CD4-positive, alpha-beta T cell (primary cell): Measurements from ENCODE around the gene TIMM9. TPM values are rescaled to one million over a fixed set of nuclear protein-coding genes. Genes with fewer than 3 reads are reported as not detected.

Source experiments
- ATAC-seq: fragments of 200-7000 bp; cut with Tn5 transposase; one replicate; pipeline ENCODE4 v1.10.0; 2022; ENCODE audit warnings: mild to moderate bottlenecking; ENCODE audit not compliant: poor library complexity
- CTCF ChIA-PET: fragments of 350-600 bp; sonication (Branson Sonifier 250); formaldehyde crosslinking; loops from one replicate; lab custom pipeline; 2021; ENCODE audit warnings: antibody characterized with exemption, inconsistent platforms; lab: Charles Lee
- POLR2A ChIA-PET: fragments of 350-600 bp; sonication (Branson Sonifier 250); formaldehyde crosslinking; loops from one replicate; lab custom pipeline; 2021; ENCODE audit warnings: antibody characterized with exemption, inconsistent platforms; lab: Charles Lee
- DNase-seq, 14 experiments: peaks; one replicate each; pipeline ENCODE4 v3.0.0-alpha.2; 2013 to 2020; ENCODE audit warnings: mixed read lengths in 2 of 14
- H3K27ac ChIP-seq, 2 donors: one replicate each; pipeline versions ENCODE4 v1.5.1 to v1.7.0; 2013; ENCODE audit warnings: low read length in 2 of 2, low read depth in 1 of 2, mild to moderate bottlenecking in 1 of 2
- H3K27me3 ChIP-seq, 2 experiments: 1 replicate in 1 of 2; 2 replicates in 1 of 2; pipeline versions ENCODE4 v1.6.1 to v1.7.0; 2013; ENCODE audit warnings: low read length in 2 of 2, control low read depth in 1 of 2, mild to moderate bottlenecking in 1 of 2, moderate library complexity in 1 of 2; ENCODE audit not compliant: insufficient read depth in 2 of 2, control insufficient read depth in 1 of 2
- H3K36me3 ChIP-seq: one replicate; pipeline ENCODE4 v1.6.1; 2013; ENCODE audit warnings: low read length, control low read depth; ENCODE audit not compliant: insufficient read depth
- H3K4me1 ChIP-seq: one replicate; pipeline ENCODE4 v1.6.1; 2013; ENCODE audit warnings: low read length, control low read depth; ENCODE audit not compliant: insufficient read depth
- H3K4me3 ChIP-seq: one replicate; pipeline ENCODE4 v1.5.1; 2013; ENCODE audit warnings: mild to moderate bottlenecking, low read length, moderate library complexity
- H3K9me3 ChIP-seq, 2 experiments: 1 replicate in 1 of 2; 2 replicates in 1 of 2; pipeline versions ENCODE4 v1.6.1 to v1.7.0; 2013; ENCODE audit warnings: low read length in 2 of 2, mild to moderate bottlenecking in 2 of 2, control low read depth in 1 of 2, moderate library complexity in 1 of 2; ENCODE audit not compliant: control insufficient read depth in 1 of 2, insufficient read depth in 1 of 2
- H3K27ac Mint-ChIP-seq: one replicate; pipeline ENCODE4 v1.8.0; 2020; ENCODE audit warnings: mixed read lengths
- H3K27me3 Mint-ChIP-seq: one replicate; pipeline ENCODE4 v1.8.0; 2021; ENCODE audit warnings: mixed read lengths
- H3K36me3 Mint-ChIP-seq: one replicate; pipeline ENCODE4 v1.8.0; 2021; ENCODE audit warnings: low read depth, mixed read lengths
- H3K4me1 Mint-ChIP-seq: one replicate; pipeline ENCODE4 v1.8.0; 2021; ENCODE audit warnings: low read depth, mixed read lengths
- H3K4me3 Mint-ChIP-seq: one replicate; pipeline ENCODE4 v1.8.0; 2020; ENCODE audit warnings: mild to moderate bottlenecking, mixed read lengths
- H3K9me3 Mint-ChIP-seq: one replicate; pipeline ENCODE4 v1.8.0; 2020; ENCODE audit warnings: mixed read lengths
- CTCF ChIP-seq: fragments of 200-600 bp; IDR thresholded peaks from one replicate; pipeline ENCODE4 v1.8.0; 2022; ENCODE audit warnings: antibody characterized with exemption, mild to moderate bottlenecking
- intact Hi-C, 2 experiments: fragments of 100-400 bp; cut with DNase I in 1 of 2; cut with micrococcal nuclease in 1 of 2; formaldehyde crosslinking; loops; one replicate each; pipeline versions ENCODE4 v1.15.1 to v1.9.0; 2023 to 2025; cut with DNase I, micrococcal nuclease
- total RNA-seq, 174 experiments: library from RNA in 2 of 174; stranded (reverse) in 2 of 174; gene quantifications; one replicate each; pipeline ENCODE4 v1.2.3 and lab custom pipeline; 2021 to 2026

TIMM9 gene
- total RNA-seq, 2 experiments from 2014 or later = 33.1 to 34.9 TPM

- Histone ChIP-seq H3K36me3 (peaks cover 46% of the 10 kb centered on the region), H3K9me3 (no peaks in the 10 kb centered on the region), H3K4me1 (no peaks in the 10 kb centered on the region), H3K27ac (no peak overlapping the region), H3K4me3 (no peak overlapping the region), H3K27me3 (no peaks in the 10 kb centered on the region)
- DNase-seq (no peak), ATAC-seq (no peak)
- POLR2A ChIA-PET = no interaction called here
- Mint-ChIP-seq H3K36me3 (peaks cover 70% of the 10 kb centered on the region), H3K27me3 (no peaks in the 10 kb centered on the region), H3K9me3 (no peaks in the 10 kb centered on the region), H3K4me1 (no peaks in the 10 kb centered on the region), H3K4me3 (no peak overlapping the region), H3K27ac (no peak overlapping the region)
- no peak for TF ChIP-seq CTCF
- intact Hi-C loops = no loop called here
- CTCF ChIA-PET = no interaction called here
Measured at GRCh38 chr14:58376791-58377190, 50.5 kb downstream of the TIMM9 start.

GRCh38 chr14:58368956-58369355 lies 58.4 kb downstream of the TIMM9 start:
- intact Hi-C loops = no loop called here
- no peaks in the 10 kb centered on the region for H3K27me3 Mint-ChIP-seq
- no peaks in the 10 kb centered on the region for H3K9me3 Mint-ChIP-seq
- DNase-seq (no peak), ATAC-seq (no peak)
- no peak overlapping the region for H3K27ac Mint-ChIP-seq
- Histone ChIP-seq H3K4me3 (no peak overlapping the region), H3K27ac (no peak overlapping the region), H3K9me3 (no peaks in the 10 kb centered on the region), H3K36me3 (peaks cover 74% of the 10 kb centered on the region), H3K4me1 (no peaks in the 10 kb centered on the region), H3K27me3 (no peaks in the 10 kb centered on the region)
- CTCF ChIA-PET = no interaction called here
- peaks cover 77% of the 10 kb centered on the region for H3K36me3 Mint-ChIP-seq
- POLR2A ChIA-PET = no interaction called here
- H3K4me1 Mint-ChIP-seq = no peaks in the 10 kb centered on the region
- TF ChIP-seq CTCF = no peak
- no peak overlapping the region for H3K4me3 Mint-ChIP-seq

GRCh38 chr14:58367296-58367695 lies 60.0 kb downstream of the TIMM9 start:
- ChIA-PET CTCF (no interaction called here), POLR2A (interaction anchor here (0.9 kb wide), 1 partner anchor 69 kb away, joined by 3 read pairs; the partner anchor contains the start of gene ARID4A)
- Mint-ChIP-seq H3K9me3 (no peaks in the 10 kb centered on the region), H3K4me1 (no peaks in the 10 kb centered on the region), H3K36me3 (peaks cover 82% of the 10 kb centered on the region), H3K4me3 (no peak overlapping the region), H3K27me3 (no peaks in the 10 kb centered on the region), H3K27ac (no peak overlapping the region)
- peaks cover 68% of the 10 kb centered on the region for H3K36me3 ChIP-seq
- H3K4me1 ChIP-seq = no peaks in the 10 kb centered on the region
- no peaks in the 10 kb centered on the region for H3K9me3 ChIP-seq
- intact Hi-C loops = no loop called here
- DNase-seq (no peak), ATAC-seq (no peak)
- no peak overlapping the region for H3K4me3 ChIP-seq
- no peaks in the 10 kb centered on the region for H3K27me3 ChIP-seq
- TF ChIP-seq CTCF = no peak
- no peak overlapping the region for H3K27ac ChIP-seq
